Activated B cell treated with CpG ODN at 0.5 μM for 24 hours (primary cell): Measurements from ENCODE around the gene ARFGEF2. TPM values are rescaled to one million over a fixed set of nuclear protein-coding genes. Genes with fewer than 3 reads are reported as not detected.

ENCODE experiments used
- ATAC-seq: fragments of 200-7000 bp; cut with Tn5 transposase; one replicate; pipeline ENCODE4 v1.10.0; 2021; ENCODE audit warnings: low read depth, mild to moderate bottlenecking, moderate library complexity
- CTCF ChIA-PET: fragments of 350-600 bp; sonication (Branson Sonifier 250); formaldehyde crosslinking; loops from one replicate; lab custom pipeline; 2021; ENCODE audit warnings: antibody characterized with exemption; lab: Charles Lee
- POLR2A ChIA-PET: fragments of 350-600 bp; sonication (Branson Sonifier 250); formaldehyde crosslinking; loops from one replicate; lab custom pipeline; 2021; ENCODE audit warnings: antibody characterized with exemption; lab: Charles Lee
- DNase-seq: peaks from one replicate; pipeline ENCODE4 v3.0.0; 2022
- H3K27ac Mint-ChIP-seq: one replicate; pipeline ENCODE4 v1.8.0; 2020; ENCODE audit warnings: mixed read lengths
- H3K27me3 Mint-ChIP-seq: one replicate; pipeline ENCODE4 v1.8.0; 2021; ENCODE audit warnings: mixed read lengths
- H3K36me3 Mint-ChIP-seq: one replicate; pipeline ENCODE4 v1.8.0; 2021; ENCODE audit warnings: low read depth, mixed read lengths
- H3K4me1 Mint-ChIP-seq: one replicate; pipeline ENCODE4 v1.8.0; 2021; ENCODE audit warnings: mixed read lengths
- H3K4me3 Mint-ChIP-seq: one replicate; pipeline ENCODE4 v1.8.0; 2020; ENCODE audit warnings: mild to moderate bottlenecking, mixed read lengths
- H3K9me3 Mint-ChIP-seq: one replicate; pipeline ENCODE4 v1.8.0; 2020; ENCODE audit warnings: mixed read lengths
- CTCF ChIP-seq: fragments of 200-600 bp; IDR thresholded peaks from one replicate; pipeline ENCODE4 v1.8.0; 2022; ENCODE audit warnings: antibody characterized with exemption, mild to moderate bottlenecking
- intact Hi-C: fragments of 100-400 bp; cut with micrococcal nuclease; formaldehyde crosslinking; loops from one replicate; pipeline ENCODE4 v1.15.1; 2024
- total RNA-seq: library from RNA; stranded (reverse); gene quantifications from 2 replicates; pipeline ENCODE4 v1.2.3, GENCODE V29; 2022

Gene ARFGEF2
- total RNA-seq, 1 donor from 2014 or later, result 39.0 TPM

GRCh38 chr20:48897305-48898010, 24.1 kb upstream of the ARFGEF2 start:
- DNase-seq (no peak), ATAC-seq (peak; percentile 94)
- H3K27ac Mint-ChIP-seq, result peak overlapping the region; percentile 15
- intact Hi-C loops, result no loop called here
- peaks cover 18% of the 10 kb centered on the region for H3K4me1 Mint-ChIP-seq
- H3K36me3 Mint-ChIP-seq, result no peaks in the 10 kb centered on the region
- POLR2A ChIA-PET, result interaction anchor here (0.5 to 1.9 kb wide), 6 partner anchors 12 to 185 kb away, joined by 3 to 7 read pairs (median 4); no protein-coding TSS in a partner anchor
- no peaks in the 10 kb centered on the region for H3K9me3 Mint-ChIP-seq
- peak overlapping the region; percentile 45 for H3K4me3 Mint-ChIP-seq
- no peaks in the 10 kb centered on the region for H3K27me3 Mint-ChIP-seq
- no peak for TF ChIP-seq CTCF
- CTCF ChIA-PET, result interaction anchor here (1.2 kb wide), 1 partner anchor 241 kb away, joined by 3 read pairs; no protein-coding TSS in a partner anchor

GRCh38 chr20:48898210-48898609, 23.3 kb upstream of the ARFGEF2 start:
- TF ChIP-seq CTCF, result no peak
- Mint-ChIP-seq H3K9me3 (no peaks in the 10 kb centered on the region), H3K4me1 (peaks cover 18% of the 10 kb centered on the region), H3K36me3 (no peaks in the 10 kb centered on the region), H3K4me3 (peak overlapping the region; percentile 45), H3K27me3 (no peaks in the 10 kb centered on the region), H3K27ac (peak overlapping the region; percentile 15)
- CTCF ChIA-PET, result interaction anchor here (1.2 to 3.9 kb wide), 2 partner anchors 241 to 242 kb away, joined by 3 to 25 read pairs; no protein-coding TSS in a partner anchor
- DNase-seq, result no peak
- intact Hi-C loops, result no loop called here
- POLR2A ChIA-PET, result interaction anchor here (0.5 to 1.9 kb wide), 4 partner anchors 12 to 139 kb away, joined by 3 to 7 read pairs (median 3); no protein-coding TSS in a partner anchor
- ATAC-seq, result no peak

DNA sequence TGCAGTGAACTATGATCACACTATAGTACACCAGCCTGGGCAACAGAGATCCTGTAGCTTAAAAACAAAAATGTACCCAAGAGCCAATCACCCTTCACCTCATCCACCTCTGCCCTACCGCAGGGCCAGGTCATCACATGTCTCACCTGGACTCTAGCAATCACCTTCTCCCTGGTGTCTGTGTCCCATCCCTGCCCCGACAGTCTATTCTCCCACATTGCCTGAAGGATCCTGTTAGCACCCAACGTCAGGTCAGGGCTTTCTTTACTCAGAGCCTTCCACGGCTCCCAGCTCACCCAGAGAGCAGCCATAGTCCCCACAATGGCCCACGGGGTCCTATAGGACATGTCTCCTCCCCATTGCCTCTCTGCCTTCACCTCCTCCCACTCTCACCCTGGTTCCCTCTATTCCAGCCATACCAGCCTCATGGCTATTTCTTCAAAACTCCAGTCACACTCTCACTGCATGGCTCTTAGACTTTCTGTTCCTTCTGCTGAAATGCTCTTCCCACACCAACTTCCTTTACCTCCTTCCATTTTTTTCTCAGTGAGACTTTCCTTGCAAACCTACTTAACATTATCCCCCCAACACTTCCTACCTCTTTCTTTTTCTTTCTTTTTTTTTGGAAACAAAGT, 22.5 kb upstream of the ARFGEF2 start:
- H3K9me3 Mint-ChIP-seq, result no peaks in the 10 kb centered on the region
- DNase-seq, result no peak
- intact Hi-C loops, result no loop called here
- ChIA-PET POLR2A (interaction anchor here (0.5 to 0.8 kb wide), 2 partner anchors 76 to 139 kb away, joined by 3 read pairs; no protein-coding TSS in a partner anchor), CTCF (interaction anchor here (3.9 kb wide), 1 partner anchor 242 kb away, joined by 25 read pairs; no protein-coding TSS in a partner anchor)
- TF ChIP-seq CTCF, result no peak
- ATAC-seq, result no peak
- no peak overlapping the region for H3K27ac Mint-ChIP-seq
- H3K27me3 Mint-ChIP-seq, result no peaks in the 10 kb centered on the region
- H3K4me1 Mint-ChIP-seq, result peaks cover 18% of the 10 kb centered on the region
- no peak overlapping the region for H3K4me3 Mint-ChIP-seq
- no peaks in the 10 kb centered on the region for H3K36me3 Mint-ChIP-seq

DNA sequence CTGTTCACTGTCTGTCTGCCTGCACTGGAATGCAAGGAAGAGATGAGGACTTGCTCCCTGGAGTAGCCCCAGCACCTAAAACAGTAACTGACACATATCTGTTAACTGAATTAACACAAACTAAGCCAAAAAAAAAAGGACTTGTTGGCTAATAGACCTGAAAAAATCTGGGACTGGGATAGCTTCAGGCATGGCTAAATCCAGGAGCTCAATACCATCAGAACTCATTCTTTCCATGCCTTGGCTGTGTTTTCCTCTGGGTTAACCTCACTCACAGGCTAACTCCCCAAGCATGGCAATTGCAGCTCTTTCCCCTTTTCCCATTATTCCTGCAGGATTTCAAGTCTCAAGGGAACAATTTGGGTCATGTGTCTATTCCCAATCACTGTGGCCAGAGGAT, 21.6 kb upstream of the ARFGEF2 start:
- Mint-ChIP-seq H3K27me3 (no peaks in the 10 kb centered on the region), H3K27ac (no peak overlapping the region), H3K4me1 (peaks cover 24% of the 10 kb centered on the region), H3K36me3 (no peaks in the 10 kb centered on the region), H3K4me3 (no peak overlapping the region), H3K9me3 (no peaks in the 10 kb centered on the region)
- ChIA-PET POLR2A (no interaction called here), CTCF (interaction anchor here (0.6 to 3.9 kb wide), 2 partner anchors 21 to 242 kb away, joined by 4 to 25 read pairs; no protein-coding TSS in a partner anchor)
- DNase-seq, result no peak
- intact Hi-C loops, result loop anchor here (5.0 kb wide), 1 partner anchor 38 kb away; no protein-coding TSS in a partner anchor
- TF ChIP-seq CTCF, result no peak
- ATAC-seq, result no peak
